HCT116 (cell line): ENCODE data around the gene DHPS. TPM values are rescaled to one million over a fixed set of nuclear protein-coding genes. Genes with fewer than 3 reads are reported as not detected.
"Not testable (repeated sequence)": the region's sequence is repeated elsewhere in the genome, so short reads cannot be mapped to it uniquely, and the experiment has no call there.

Experiments used
- ATAC-seq: fragments of 200-7000 bp; cut with Tn5 transposase; 2 replicates; pipeline ENCODE4 v1.9.1; 2020; ENCODE audit warnings: mild to moderate bottlenecking, moderate library complexity
- BruUV-seq: library from RNA; stranded (reverse); fragments of 400-500 nt; replicated peaks from 2 replicates; lab custom pipeline; 2021; lab: Mats Ljungman, UMichigan
- CTCF ChIA-PET: fragments of 300-600 bp; sonication (Branson Sonifier 250); formaldehyde crosslinking; loops from one replicate; lab custom pipeline; 2021; ENCODE audit warnings: antibody characterized with exemption; lab: Charles Lee
- POLR2A ChIA-PET: fragments of 300-600, 350-600 bp; sonication (Branson Sonifier 250); formaldehyde crosslinking; loops from one replicate; lab custom pipeline; 2021; ENCODE audit warnings: antibody characterized with exemption; lab: Charles Lee
- RAD21 ChIA-PET, 2 experiments: fragments of 300-600 bp; sonication (Branson Sonifier 250); formaldehyde crosslinking; loops; one replicate each; lab custom pipeline; 2023; ENCODE audit warnings: low total read pairs in 2 of 2; ENCODE audit not compliant: uncharacterized antibody in 2 of 2, unreplicated experiment in 2 of 2, low non-redundant PET in 1 of 2; lab: Charles Lee
- DNase-seq: peaks from one replicate; pipeline ENCODE4 v3.0.0-alpha.2; 2010; ENCODE audit warnings: low read depth, low spot score
- H2AFZ ChIP-seq: fragments of 200-600 bp; shearing (Covaris generic), sonication (generic); 2 replicates; pipeline ENCODE4 v1.6.1; 2017; ENCODE audit warnings: low read depth, mixed run types, mixed read lengths, antibody characterized with exemption, low read length; ENCODE audit not compliant: poor library complexity, severe bottlenecking
- H3K27ac ChIP-seq: 2 replicates; pipeline ENCODE4 v1.5.1; 2012; ENCODE audit warnings: low read depth, low read length
- H3K27me3 ChIP-seq: fragments of 200-600 bp; sonication (generic); 2 replicates; pipeline ENCODE4 v1.6.1; 2016; ENCODE audit warnings: mixed run types, low read length, mixed read lengths; ENCODE audit not compliant: insufficient read depth
- H3K36me3 ChIP-seq, 2 experiments: fragments of 200-500 bp in 1 of 2; fragments of 200-600 bp in 1 of 2; sonication (Bioruptor generic) in 1 of 2; sonication (generic) in 1 of 2; 2 replicates each; pipeline versions ENCODE4 v1.5.1 to v1.6.1; 2014 to 2016; ENCODE audit warnings: low read length in 2 of 2, inconsistent platforms in 1 of 2, mixed read lengths in 1 of 2, mixed run types in 1 of 2; ENCODE audit not compliant: insufficient read depth in 2 of 2, control insufficient read depth in 1 of 2
- H3K4me1 ChIP-seq, 2 experiments: fragments of 200-600 bp in 1 of 2; sonication (generic) in 1 of 2; 2 replicates each; pipeline versions ENCODE4 v1.5.1 to v1.6.1; 2012 to 2017; ENCODE audit warnings: low read length in 2 of 2, inconsistent platforms in 1 of 2, mild to moderate bottlenecking in 1 of 2, mixed read lengths in 1 of 2, mixed run types in 1 of 2, moderate library complexity in 1 of 2; ENCODE audit not compliant: insufficient read depth in 2 of 2, control insufficient read depth in 1 of 2
- H3K4me2 ChIP-seq: fragments of 200-600 bp; sonication (generic); 2 replicates; pipeline ENCODE4 v1.6.1; 2017; ENCODE audit warnings: mixed run types, low read length, mixed read lengths
- H3K4me3 ChIP-seq, 2 experiments: fragments of 200-600 bp in 1 of 2; sonication (generic) in 1 of 2; replicated peaks in 1 of 2; 2 replicates each; pipeline ENCODE4 v1.5.1; 2011 to 2016; ENCODE audit warnings: low read length in 2 of 2, control low read depth in 1 of 2, low read depth in 1 of 2, mild to moderate bottlenecking in 1 of 2, mixed read lengths in 1 of 2, mixed run types in 1 of 2
- H3K79me2 ChIP-seq: fragments of 200-600 bp; sonication (generic); 2 replicates; pipeline ENCODE4 v1.6.1; 2017; ENCODE audit warnings: mild to moderate bottlenecking, mixed run types, low read length, moderate library complexity, mixed read lengths; ENCODE audit not compliant: insufficient read depth
- H3K9ac ChIP-seq: fragments of 200-600 bp; sonication (generic); 2 replicates; pipeline ENCODE4 v1.6.1; 2016; ENCODE audit warnings: low read length, mixed read lengths
- H3K9me2 ChIP-seq: fragments of 200-600 bp; sonication (generic), shearing (Covaris generic); 2 replicates; pipeline ENCODE4 v1.6.1; 2017; ENCODE audit warnings: mixed run types, mild to moderate bottlenecking, moderate library complexity; ENCODE audit not compliant: insufficient read depth
- H3K9me3 ChIP-seq, 2 experiments: fragments of 200-500 bp in 1 of 2; fragments of 200-600 bp in 1 of 2; sonication (Bioruptor generic) in 1 of 2; sonication (generic) in 1 of 2; 2 replicates each; pipeline ENCODE4 v1.6.1; 2014 to 2017; ENCODE audit warnings: low read length in 2 of 2, mixed read lengths in 2 of 2, inconsistent platforms in 1 of 2, low read depth in 1 of 2, mild to moderate bottlenecking in 1 of 2, mixed run types in 1 of 2, moderate library complexity in 1 of 2; ENCODE audit not compliant: control insufficient read depth in 1 of 2, insufficient read depth in 1 of 2
- H4K20me1 ChIP-seq: fragments of 200-600 bp; sonication (generic), shearing (Covaris generic); 2 replicates; pipeline ENCODE4 v1.6.1; 2017; ENCODE audit warnings: mixed run types, mild to moderate bottlenecking, moderate library complexity; ENCODE audit not compliant: insufficient read depth
- ATF3 ChIP-seq: IDR thresholded peaks from 2 replicates; pipeline ENCODE4 v1.6.1; 2012
- CEBPB ChIP-seq: IDR thresholded peaks from 2 replicates; pipeline ENCODE4 v1.6.1; 2012; ENCODE audit warnings: low read depth
- ELF1 ChIP-seq: IDR thresholded peaks from 2 replicates; pipeline ENCODE4 v1.6.1; 2012; ENCODE audit warnings: low read depth, borderline replicate concordance
- EZH2 ChIP-seq: fragments of 200-600 bp; sonication (generic); IDR thresholded peaks from 2 replicates; pipeline ENCODE4 v1.6.1; 2017; ENCODE audit warnings: antibody characterized with exemption, mixed run types
- FOSL1 ChIP-seq: IDR thresholded peaks from 2 replicates; pipeline ENCODE4 v1.6.1; 2012; ENCODE audit warnings: low read depth
- JUND ChIP-seq: IDR thresholded peaks from 2 replicates; pipeline ENCODE4 v1.6.1; 2012
- POLR2A ChIP-seq: IDR thresholded peaks from 2 replicates; pipeline ENCODE4 v1.7.0; 2011; ENCODE audit warnings: borderline replicate concordance; ENCODE audit not compliant: insufficient read depth, insufficient read length; ENCODE audit errors: extremely low read depth
- POLR2AphosphoS5 ChIP-seq: IDR thresholded peaks from 2 replicates; pipeline ENCODE4 v1.6.1; 2011; ENCODE audit warnings: mild to moderate bottlenecking, low read depth, low read length, moderate library complexity
- RAD21 ChIP-seq: IDR thresholded peaks from 2 replicates; pipeline ENCODE4 v1.6.1; 2012; ENCODE audit warnings: low read depth, mild to moderate bottlenecking
- SIN3A ChIP-seq: IDR thresholded peaks from 2 replicates; pipeline ENCODE4 v1.6.1; 2012; ENCODE audit warnings: low read depth
- SP1 ChIP-seq: IDR thresholded peaks from 2 replicates; pipeline ENCODE4 v1.6.1; 2012; ENCODE audit warnings: low read depth
- SRF ChIP-seq: IDR thresholded peaks from 2 replicates; pipeline ENCODE4 v1.6.1; 2012; ENCODE audit warnings: low read depth
- YY1 ChIP-seq: IDR thresholded peaks from 2 replicates; pipeline ENCODE4 v1.6.1; 2011; ENCODE audit warnings: low read length, low read depth, moderate library complexity, mild to moderate bottlenecking; ENCODE audit not compliant: insufficient replicate concordance; ENCODE audit errors: extremely low read depth
- ZNF274 ChIP-seq: fragments of 200-500 bp; sonication (Bioruptor generic); IDR thresholded peaks from 2 replicates; pipeline ENCODE4 v1.6.1; 2014; ENCODE audit warnings: mild to moderate bottlenecking, low read depth, low read length, inconsistent platforms
- intact Hi-C: fragments of 100-400 bp; cut with micrococcal nuclease; formaldehyde crosslinking; loops from 2 replicates; pipeline ENCODE4 v1.10.0; 2022
- total RNA-seq: library from RNA; stranded (reverse); gene quantifications from one replicate; pipeline ENCODE4 v1.2.1, GENCODE V29; 2021; ENCODE audit not compliant: unreplicated experiment
- TF ChIP-seq, protein P1 (sequence below): IDR thresholded peaks from 2 replicates; pipeline ENCODE4 v1.6.1; 2012
- TF ChIP-seq, protein P2 (sequence below): IDR thresholded peaks from 2 replicates; pipeline ENCODE4 v1.6.1; 2011; ENCODE audit warnings: mild to moderate bottlenecking, low read length, moderate library complexity; ENCODE audit not compliant: insufficient replicate concordance; ENCODE audit errors: extremely low read depth

The DHPS gene
- total RNA-seq, 1 experiment from 2014 or later = 134 TPM

DNA sequence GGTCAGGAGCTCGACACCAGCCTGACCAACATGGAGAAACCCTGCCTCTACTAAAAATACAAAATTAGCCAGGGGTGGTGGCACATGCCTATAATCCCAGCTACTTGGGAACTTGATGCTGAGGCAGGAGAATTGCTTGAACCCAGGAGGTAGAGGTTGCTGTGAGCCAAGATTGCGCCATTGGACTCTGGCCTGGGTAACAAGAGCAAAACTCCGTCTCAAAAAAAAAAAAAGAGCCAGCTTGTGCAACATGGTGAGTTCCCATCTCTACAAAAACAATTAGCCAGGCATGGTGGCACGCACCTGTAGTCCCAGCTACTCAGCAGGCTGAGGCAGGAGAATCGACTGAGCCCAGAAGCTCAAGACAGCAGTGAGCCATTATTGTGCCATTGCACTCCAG, 3.6 kb downstream of the DHPS start:
- Histone ChIP-seq H3K4me1 (peaks cover 9 to 22% of the 10 kb centered on the region in 2 experiments; a peak in 3 of 4 replicates), H3K36me3 (peaks cover 24 to 47% of the 10 kb centered on the region in 2 experiments; a peak in 3 of 4 replicates), H3K79me2 (peaks cover 30% of the 10 kb centered on the region)
- DNase-seq, H3K27me3 ChIP-seq, H2AFZ ChIP-seq, H3K4me2 ChIP-seq, H3K9me2 ChIP-seq, BruUV-seq, H3K9me3 ChIP-seq, RAD21 ChIA-PET, ATAC-seq, H3K27ac ChIP-seq, H3K4me3 ChIP-seq, H3K9ac ChIP-seq, H4K20me1 ChIP-seq, intact Hi-C loops: not testable (repeated sequence)
- ChIA-PET CTCF (interaction anchor here (0.7 kb wide), 1 partner anchor 629 kb away, joined by 3 read pairs; no protein-coding TSS in a partner anchor), POLR2A (interaction anchor here (0.7 kb wide), 1 partner anchor 44 kb away, joined by 4 read pairs; no protein-coding TSS in a partner anchor)

- DNase-seq (no peak), ATAC-seq (no peak)
- H3K4me2 ChIP-seq = no peak overlapping the region
- peaks cover 5 to 13% of the 10 kb centered on the region in 2 experiments; a peak in 3 of 4 replicates for H3K4me1 ChIP-seq
- ChIA-PET RAD21 (no interaction called here), CTCF (interaction anchor here (1.0 to 1.7 kb wide), 3 partner anchors 13 to 119 kb away, joined by 4 to 7 read pairs (median 4); no protein-coding TSS in a partner anchor), POLR2A (no interaction called here)
- H3K4me3 ChIP-seq = no peak overlapping the region
- peaks cover 30% of the 10 kb centered on the region for H3K79me2 ChIP-seq
- H3K9ac ChIP-seq = no peak overlapping the region
- H4K20me1 ChIP-seq = no peaks in the 10 kb centered on the region
- no peaks in the 10 kb centered on the region for H3K27me3 ChIP-seq
- intact Hi-C loops = loop anchor here (2.0 kb wide), 1 partner anchor 120 kb away; no protein-coding TSS in a partner anchor
- H2AFZ ChIP-seq = no peak overlapping the region
- no peak overlapping the region for H3K27ac ChIP-seq
- no peaks in the 10 kb centered on the region for H3K9me2 ChIP-seq
- no TSS peak for BruUV-seq
- H3K36me3 ChIP-seq = peaks cover 25 to 55% of the 10 kb centered on the region in 2 experiments; a peak in 3 of 4 replicates
- H3K9me3 ChIP-seq = no peaks in the 10 kb centered on the region
- no peak for TF ChIP-seq POLR2A
- TF ChIP-seq SP1 = no peak
- no peak for TF ChIP-seq EZH2
- TF ChIP-seq SIN3A = no peak
- no peak for TF ChIP-seq RAD21
- no peak for TF ChIP-seq JUND
- no peak for TF ChIP-seq FOSL1
- TF ChIP-seq, protein P1, sequence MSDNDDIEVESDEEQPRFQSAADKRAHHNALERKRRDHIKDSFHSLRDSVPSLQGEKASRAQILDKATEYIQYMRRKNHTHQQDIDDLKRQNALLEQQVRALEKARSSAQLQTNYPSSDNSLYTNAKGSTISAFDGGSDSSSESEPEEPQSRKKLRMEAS = no peak
- TF ChIP-seq POLR2AphosphoS5 = no peak
- no peak for TF ChIP-seq SRF
- TF ChIP-seq, protein P2, sequence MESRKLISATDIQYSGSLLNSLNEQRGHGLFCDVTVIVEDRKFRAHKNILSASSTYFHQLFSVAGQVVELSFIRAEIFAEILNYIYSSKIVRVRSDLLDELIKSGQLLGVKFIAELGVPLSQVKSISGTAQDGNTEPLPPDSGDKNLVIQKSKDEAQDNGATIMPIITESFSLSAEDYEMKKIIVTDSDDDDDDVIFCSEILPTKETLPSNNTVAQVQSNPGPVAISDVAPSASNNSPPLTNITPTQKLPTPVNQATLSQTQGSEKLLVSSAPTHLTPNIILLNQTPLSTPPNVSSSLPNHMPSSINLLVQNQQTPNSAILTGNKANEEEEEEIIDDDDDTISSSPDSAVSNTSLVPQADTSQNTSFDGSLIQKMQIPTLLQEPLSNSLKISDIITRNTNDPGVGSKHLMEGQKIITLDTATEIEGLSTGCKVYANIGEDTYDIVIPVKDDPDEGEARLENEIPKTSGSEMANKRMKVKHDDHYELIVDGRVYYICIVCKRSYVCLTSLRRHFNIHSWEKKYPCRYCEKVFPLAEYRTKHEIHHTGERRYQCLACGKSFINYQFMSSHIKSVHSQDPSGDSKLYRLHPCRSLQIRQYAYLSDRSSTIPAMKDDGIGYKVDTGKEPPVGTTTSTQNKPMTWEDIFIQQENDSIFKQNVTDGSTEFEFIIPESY = no peak
- no peak for TF ChIP-seq CEBPB
- no peak for TF ChIP-seq ZNF274
- no peak for TF ChIP-seq ELF1
- TF ChIP-seq YY1 = no peak
- TF ChIP-seq ATF3 = no peak
Measured at GRCh38 chr19:12676928-12677327, 4.8 kb downstream of the DHPS start.
